Measurements from ENCODE around the gene SAA1. TPM values are rescaled to one million over a fixed set of nuclear protein-coding genes. Genes with fewer than 3 reads are reported as not detected.

SAA1 gene
- total RNA-seq, 1 experiment from 2014 or later = 55.7 TPM

DNA sequence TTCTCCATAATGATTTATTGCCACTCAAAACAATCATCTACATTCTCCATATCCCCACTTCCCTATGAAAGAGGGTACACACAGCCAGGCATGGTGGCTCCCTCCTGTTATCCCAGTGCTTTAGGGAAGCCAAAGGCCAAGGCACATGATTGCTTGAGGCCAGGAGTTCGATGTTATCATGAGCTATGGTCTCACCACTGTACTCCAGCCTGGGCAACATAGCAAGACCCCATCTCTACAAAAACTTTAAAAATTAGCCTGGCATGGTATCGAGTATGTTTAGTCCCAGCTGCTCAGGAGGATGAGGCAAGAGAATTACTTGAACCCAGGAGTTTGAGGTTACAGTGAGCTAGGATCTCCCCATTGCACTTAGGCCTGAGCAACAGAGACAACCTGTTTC is 49.8 kb downstream of the SAA1 start:
- peaks cover 38% of the 10 kb centered on the region for H3K36me3 Mint-ChIP-seq (ENCODE audit: insufficient read depth, unreplicated experiment)
- peak overlapping the region; percentile 96 for H3K27ac Mint-ChIP-seq (ENCODE audit: low read depth, unreplicated experiment)
- intact Hi-C loops (cut with micrococcal nuclease) = no loop called here
- H3K9me3 Mint-ChIP-seq (ENCODE audit: unreplicated experiment) = no peaks in the 10 kb centered on the region
- no peaks in the 10 kb centered on the region for H3K27me3 Mint-ChIP-seq (ENCODE audit: insufficient read depth, unreplicated experiment)
- peaks cover 63% of the 10 kb centered on the region for H3K4me1 Mint-ChIP-seq (ENCODE audit: insufficient read depth, unreplicated experiment)
- ChIA-PET POLR2A (interaction anchor here (0.9 to 12.1 kb wide), 4 partner anchors 8 to 210 kb away, joined by 3 to 163 read pairs (median 7); partner anchors contain the start of genes LDHA and TSG101), CTCF (interaction anchor here (0.7 to 1.4 kb wide), 5 partner anchors 9 to 717 kb away, joined by 3 to 7 read pairs (median 3); no protein-coding TSS in a partner anchor)
- no TSS peak for BruUV-seq (replicated peaks)
- DNase-seq (ENCODE audit: unreplicated experiment) = no peak
- H3K4me3 Mint-ChIP-seq (ENCODE audit: unreplicated experiment) = no peak overlapping the region
- TF ChIP-seq CTCF (IDR thresholded peaks at IDR 0.05; ENCODE audit: unreplicated experiment) = no peak

DNA sequence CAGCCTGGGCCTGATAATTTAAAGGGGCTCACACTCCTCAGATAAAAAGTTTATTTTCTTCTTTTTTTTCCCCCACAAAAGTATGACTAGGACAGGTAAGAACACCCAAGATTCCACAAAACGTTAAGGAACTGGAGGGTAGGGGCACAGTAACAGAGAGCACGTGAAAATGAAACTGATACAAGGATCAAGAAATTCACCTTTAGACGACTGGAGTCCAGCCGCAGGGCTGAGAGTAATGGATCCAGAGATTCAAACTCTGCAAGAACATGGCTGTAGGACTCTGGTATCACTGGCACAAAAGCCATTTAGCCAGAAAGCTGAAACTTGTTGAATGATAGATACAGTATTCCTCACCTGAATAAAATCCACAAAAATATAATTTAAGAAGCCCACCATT is 51.5 kb downstream of the SAA1 start:
- Mint-ChIP-seq H3K27me3 (ENCODE audit: insufficient read depth, unreplicated experiment) (no peaks in the 10 kb centered on the region), H3K4me1 (ENCODE audit: insufficient read depth, unreplicated experiment) (peaks cover 54% of the 10 kb centered on the region), H3K27ac (ENCODE audit: low read depth, unreplicated experiment) (peak overlapping the region; percentile 100), H3K36me3 (ENCODE audit: insufficient read depth, unreplicated experiment) (peaks cover 28% of the 10 kb centered on the region), H3K9me3 (ENCODE audit: unreplicated experiment) (no peaks in the 10 kb centered on the region), H3K4me3 (ENCODE audit: unreplicated experiment) (no peak overlapping the region)
- TF ChIP-seq CTCF (IDR thresholded peaks at IDR 0.05; ENCODE audit: unreplicated experiment) = no peak
- intact Hi-C loops (cut with micrococcal nuclease) = no loop called here
- no TSS peak for BruUV-seq (replicated peaks)
- ChIA-PET CTCF (interaction anchor here (0.6 kb wide), 1 partner anchor 77 kb away, joined by 3 read pairs; the partner anchor contains the start of gene LDHA), POLR2A (interaction anchor here (0.7 kb wide), 1 partner anchor 113 kb away, joined by 3 read pairs; no protein-coding TSS in a partner anchor)
- DNase-seq (ENCODE audit: unreplicated experiment) = no peak

Other genes with a start within 250 kb of the SAA1 start
- 0.19 and 0.20 TPM in 2 replicates for gene TPH1, start 220.0 kb upstream of the SAA1 start, total RNA-seq (2022)
- 21.6 and 34.3 TPM in 2 replicates for gene SAAL1, start 160.2 kb upstream of the SAA1 start, total RNA-seq (2022)
- gene MRGPRX3, start 133.7 kb upstream of the SAA1 start, total RNA-seq (2022) = 0.34 and 0.79 TPM in 2 replicates
- not detected in 2 replicates for gene MRGPRX4, start 93.4 kb upstream of the SAA1 start, total RNA-seq (2022)
- not detected in 2 replicates for gene SAA4, start 29.5 kb upstream of the SAA1 start, total RNA-seq (2022)
- 12.2 and 12.7 TPM in 2 replicates for gene SAA2, start 17.6 kb upstream of the SAA1 start, total RNA-seq (2022)
- gene HPS5, start 55.9 kb downstream of the SAA1 start, total RNA-seq (2022) = 23.6 and 31.8 TPM in 2 replicates
- gene GTF2H1, start 56.3 kb downstream of the SAA1 start, total RNA-seq (2022) = 60.9 and 83.4 TPM in 2 replicates
- gene LDHA, start 128.3 kb downstream of the SAA1 start, total RNA-seq (2022) = 516 and 739 TPM in 2 replicates
- not detected in 2 replicates for gene LDHC, start 146.1 kb downstream of the SAA1 start, total RNA-seq (2022)
- not detected in 2 replicates for gene LDHAL6A, start 189.6 kb downstream of the SAA1 start, total RNA-seq (2022)

Measured in MCF 10A (cell line).